Activated CD8-positive, alpha-beta memory T cell treated with anti-CD3 and anti-CD28 coated beads for 4 hours (primary cell): ENCODE measurements around the gene CAMK1D.
"Not testable (repeated sequence)": the region's sequence is repeated elsewhere in the genome, so short reads cannot be mapped to it uniquely, and the experiment has no call there.

Source experiments
- DNase-seq, 2 donors: peaks; one replicate each; pipeline ENCODE4 v3.0.0-alpha.2; 2020; ENCODE audit warnings: low read depth in 2 of 2

The CAMK1D gene

GRCh38 chr10:12513775-12514673 lies 164.7 kb downstream of the CAMK1D start:
- DNase-seq: no peak

- no peak for DNase-seq
These were observed 168.7 kb downstream of the CAMK1D start for GRCh38 chr10:12518024-12518423.

DNA sequence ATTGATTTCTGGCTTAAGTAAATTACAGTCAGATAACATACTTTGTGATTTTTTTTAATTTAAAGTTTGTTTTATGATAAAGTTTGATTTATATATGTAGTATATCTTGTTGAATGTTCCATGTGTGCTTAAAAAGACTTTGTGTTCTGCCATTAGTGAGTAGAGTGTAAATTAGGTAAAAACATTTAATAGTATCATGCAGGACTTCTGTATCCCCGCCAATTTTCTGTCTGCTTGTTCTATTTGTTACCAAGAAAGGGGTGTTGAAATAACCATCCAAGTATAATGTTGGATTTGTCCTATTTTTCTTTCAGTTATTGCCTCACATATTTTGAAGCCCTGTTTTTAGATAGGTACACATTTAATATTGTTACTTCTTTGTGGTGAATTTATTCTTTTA lies 172.1 kb downstream of the CAMK1D start:
- no peak for DNase-seq

- DNase-seq: no peak
These were observed 177.0 kb downstream of the CAMK1D start for GRCh38 chr10:12526311-12526710.

DNA sequence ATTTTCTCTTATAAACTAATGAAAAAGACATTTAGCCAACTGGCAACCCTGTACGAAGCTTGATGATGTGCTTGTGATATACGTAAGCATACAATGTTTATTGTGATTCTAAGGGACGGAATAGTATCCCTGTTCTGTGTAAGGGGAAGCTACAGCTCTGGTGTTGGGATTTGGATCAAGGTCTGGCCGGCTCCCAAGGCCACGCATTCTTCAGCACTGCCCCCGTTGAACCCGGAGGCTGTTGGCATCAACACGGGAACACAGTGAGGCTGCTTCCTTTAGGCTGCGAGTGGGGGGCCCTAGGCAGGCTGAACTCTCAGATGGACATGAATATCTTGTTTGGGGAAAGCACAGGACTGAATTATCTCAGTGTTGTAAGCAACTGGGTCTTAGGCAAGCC lies 180.6 kb downstream of the CAMK1D start:
- no peak for DNase-seq

DNA sequence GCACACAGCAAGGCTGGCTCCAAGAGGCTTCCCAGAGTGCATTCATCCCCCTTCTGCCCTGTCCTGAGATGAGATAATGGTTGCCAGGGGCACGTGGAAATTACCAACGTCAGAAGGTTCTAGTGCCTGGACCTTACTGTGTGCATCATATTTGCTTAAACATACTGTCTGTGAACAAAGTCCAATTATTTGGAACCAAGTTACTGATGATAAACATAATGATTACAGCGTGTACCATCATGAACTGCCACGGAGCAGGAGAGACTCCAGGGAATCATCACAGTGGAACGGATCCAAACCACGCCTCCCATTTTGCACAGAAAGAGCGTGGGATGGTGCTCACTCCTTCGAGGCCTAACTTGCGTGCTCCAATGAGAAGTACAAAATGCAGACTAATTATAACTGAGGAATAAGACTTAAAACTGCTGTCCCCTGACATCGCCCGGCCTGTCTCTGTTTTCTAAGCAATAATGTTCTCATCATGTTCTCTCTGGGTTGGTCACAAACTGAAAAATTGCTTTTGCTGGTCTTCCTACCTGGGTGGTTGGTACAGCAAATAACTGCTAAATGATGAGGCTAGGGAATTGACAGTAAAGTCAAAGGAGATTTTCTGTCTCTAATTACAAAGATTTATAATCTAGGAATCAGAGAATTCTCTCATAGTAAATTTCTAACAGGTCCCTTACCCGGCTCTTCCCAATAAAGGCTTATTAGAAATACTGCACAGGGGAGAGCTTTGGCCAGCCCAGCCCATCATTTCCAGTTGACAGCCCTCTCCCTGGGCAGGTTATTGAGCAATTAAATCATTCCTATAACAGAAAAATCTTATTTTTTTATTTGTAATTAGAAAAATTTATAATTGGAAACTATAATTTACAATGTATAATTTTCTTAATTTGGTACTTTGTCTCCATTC lies 182.2 kb downstream of the CAMK1D start:
- no peak for DNase-seq

DNA sequence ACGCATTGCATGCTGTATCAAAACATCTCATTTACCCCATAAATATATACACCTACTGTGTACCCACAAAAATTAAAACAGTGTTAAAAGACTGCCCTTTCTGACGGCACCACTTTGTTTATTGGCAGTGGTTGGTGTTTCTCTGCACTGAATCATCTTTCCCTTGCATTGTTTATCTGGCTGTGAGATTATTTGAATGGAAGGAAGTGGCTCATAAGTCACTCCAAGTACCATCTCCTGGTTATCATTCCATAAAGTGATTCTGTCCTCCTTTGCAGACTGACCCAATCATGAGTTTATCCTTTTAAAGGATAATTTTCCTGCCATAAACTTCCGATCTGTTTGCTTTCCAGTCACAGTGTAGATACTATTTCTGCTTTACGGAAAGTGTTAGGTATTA lies 183.8 kb downstream of the CAMK1D start:
- no peak for DNase-seq

DNA sequence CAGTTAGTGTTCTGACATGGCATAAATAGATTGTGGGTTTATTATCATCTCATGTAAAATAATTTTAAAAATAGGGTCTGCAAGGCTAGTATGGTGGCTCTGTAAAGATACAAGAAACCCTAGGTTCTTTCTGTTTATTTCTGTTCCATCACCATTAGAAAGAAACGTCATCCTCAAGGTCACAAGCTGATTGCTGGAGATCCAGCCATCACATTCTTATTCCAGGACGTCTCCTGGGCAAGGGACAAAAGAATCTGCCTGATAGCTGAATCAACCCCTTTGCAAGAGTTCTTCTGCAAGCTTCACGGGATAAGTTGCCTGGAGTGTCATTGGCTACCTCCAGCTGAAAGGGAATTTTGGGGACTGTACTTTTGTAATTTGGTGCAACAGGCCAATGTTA lies 184.4 kb downstream of the CAMK1D start:
- DNase-seq: no peak

DNA sequence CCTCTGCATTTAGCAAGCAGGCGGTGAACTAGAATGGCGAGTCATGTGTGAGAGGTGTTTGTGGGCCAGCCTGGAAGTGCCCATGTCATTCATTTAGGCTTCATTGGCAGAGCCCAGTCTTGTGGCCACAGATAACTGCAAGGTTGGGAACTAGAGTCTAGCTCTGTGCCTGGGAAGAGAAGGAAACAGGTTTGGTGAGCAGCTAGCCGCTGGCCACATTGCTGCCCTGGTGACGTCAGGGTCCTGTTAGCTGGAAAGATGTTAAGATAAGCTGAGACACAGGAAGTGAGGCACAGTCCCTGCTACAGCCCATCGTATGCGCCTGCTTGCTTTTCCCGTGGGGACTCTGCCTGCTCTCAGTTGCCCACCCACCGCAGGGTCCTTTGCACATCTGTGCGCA lies 185.5 kb downstream of the CAMK1D start:
- DNase-seq: no peak

GRCh38 chr10:12535656-12536055 lies 186.3 kb downstream of the CAMK1D start:
- DNase-seq: no peak

DNA sequence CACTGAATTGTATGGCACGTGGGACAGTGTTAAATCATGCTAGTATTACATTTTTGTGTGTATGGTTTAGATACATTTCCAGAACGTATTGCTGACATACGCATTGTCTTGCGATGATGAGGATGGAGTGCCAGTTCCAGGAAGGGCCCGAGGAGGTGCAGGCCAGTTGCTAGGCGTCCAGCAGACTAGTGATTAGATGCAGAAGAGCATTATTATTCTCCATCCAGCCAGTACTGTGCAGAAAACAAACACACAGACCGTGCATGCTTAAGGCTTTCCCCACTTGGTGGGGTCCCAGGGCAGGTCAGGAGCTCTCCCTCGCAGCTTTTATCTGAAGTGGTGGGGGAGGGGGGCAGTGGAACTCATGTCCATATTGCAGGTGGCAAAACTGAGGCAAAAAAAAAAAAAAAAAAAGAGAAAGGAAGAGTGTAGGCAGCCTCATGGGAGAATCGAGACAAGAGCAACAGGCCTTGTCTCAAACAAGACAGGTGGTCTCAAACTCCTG lies 189.2 kb downstream of the CAMK1D start:
- no peak for DNase-seq

DNA sequence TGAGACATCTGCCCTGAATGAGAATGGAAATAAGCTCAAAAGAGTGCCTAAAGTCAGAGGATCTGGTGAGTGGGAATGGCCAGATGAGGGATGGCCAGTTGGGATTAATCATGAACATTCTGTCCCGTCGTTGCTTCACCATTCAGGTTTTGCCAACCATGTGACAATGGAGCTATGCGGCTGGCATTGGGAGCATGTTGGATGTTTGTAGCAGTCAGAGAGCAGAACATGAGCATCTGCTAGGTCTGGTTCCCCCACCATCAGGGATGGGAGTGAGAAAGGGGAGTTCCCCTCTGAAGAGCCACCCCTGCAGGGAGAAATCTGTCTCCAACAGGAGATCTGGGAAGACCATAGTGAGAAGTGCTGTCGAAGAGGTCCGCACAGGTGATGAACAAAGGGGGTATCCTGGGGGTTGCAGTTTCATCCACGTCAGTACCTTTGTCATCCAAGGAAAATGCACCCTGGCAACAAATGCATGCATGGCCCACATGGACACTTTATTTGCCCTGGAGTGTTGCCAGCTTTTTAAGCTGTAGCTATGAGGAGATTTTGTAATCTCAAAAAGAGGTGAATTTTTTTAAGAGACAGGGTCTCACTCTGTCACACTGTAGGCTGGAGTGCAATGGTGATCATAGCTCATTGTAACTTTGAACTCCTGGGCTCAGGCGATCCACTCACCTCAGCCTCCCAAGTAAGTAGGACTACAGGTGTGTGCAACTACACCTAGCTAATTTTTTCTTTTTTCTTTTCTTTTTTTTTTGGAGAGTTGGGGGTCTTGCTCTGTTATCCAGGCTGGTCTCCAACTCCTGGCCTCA lies 190.2 kb downstream of the CAMK1D start:
- DNase-seq: no peak

DNA sequence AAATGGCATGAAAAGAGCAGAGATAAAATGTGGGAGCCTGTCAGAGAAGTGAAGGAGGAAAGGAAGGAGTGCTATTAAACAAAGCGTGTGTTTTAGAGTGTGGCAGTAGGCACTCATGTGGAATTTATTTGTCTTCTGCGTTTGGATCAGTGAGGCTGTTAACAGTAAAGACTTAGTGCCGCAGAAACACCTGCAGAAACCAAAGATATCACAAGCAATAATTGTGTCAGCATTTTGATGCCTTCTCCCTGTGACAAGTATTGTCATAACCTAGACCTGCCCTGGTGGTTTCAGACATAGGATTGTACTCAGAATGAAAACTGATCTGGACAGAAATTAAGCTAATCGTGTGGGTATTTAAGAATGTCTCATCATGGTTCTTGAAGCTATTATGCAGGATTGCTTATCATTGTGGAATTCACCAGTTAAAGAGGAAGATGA lies 191.0 kb downstream of the CAMK1D start:
- no peak for DNase-seq

DNA sequence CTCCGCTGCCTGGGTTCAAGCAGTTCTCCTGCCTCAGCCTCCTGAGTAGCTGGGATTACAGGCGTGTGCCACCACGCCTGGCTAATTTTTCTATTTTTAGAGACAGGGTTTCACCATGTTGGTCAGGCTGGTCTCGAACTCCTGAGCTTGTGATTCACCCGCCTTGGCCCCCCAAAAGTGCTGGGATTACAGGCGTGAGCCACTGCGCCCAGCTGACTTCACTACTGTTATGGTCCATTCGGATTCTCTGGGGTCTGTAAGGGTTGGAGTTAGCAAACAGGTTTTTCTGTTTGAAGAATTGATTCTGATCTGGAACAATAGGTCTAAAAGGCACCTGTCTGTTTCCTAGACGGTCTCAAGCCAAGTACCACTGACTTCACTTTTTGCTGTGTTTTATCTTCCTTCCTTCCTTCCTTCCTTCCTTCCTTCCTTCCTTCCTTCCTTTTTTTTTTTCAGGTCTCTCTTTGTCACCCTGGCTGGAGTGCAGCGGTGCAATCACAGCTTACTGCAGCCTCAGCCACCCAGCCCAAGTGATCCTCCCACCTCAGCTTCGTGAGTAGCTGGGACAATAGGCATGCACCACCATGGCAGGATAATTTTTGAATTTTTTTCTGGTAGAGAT lies 192.2 kb downstream of the CAMK1D start:
- no peak for DNase-seq

DNA sequence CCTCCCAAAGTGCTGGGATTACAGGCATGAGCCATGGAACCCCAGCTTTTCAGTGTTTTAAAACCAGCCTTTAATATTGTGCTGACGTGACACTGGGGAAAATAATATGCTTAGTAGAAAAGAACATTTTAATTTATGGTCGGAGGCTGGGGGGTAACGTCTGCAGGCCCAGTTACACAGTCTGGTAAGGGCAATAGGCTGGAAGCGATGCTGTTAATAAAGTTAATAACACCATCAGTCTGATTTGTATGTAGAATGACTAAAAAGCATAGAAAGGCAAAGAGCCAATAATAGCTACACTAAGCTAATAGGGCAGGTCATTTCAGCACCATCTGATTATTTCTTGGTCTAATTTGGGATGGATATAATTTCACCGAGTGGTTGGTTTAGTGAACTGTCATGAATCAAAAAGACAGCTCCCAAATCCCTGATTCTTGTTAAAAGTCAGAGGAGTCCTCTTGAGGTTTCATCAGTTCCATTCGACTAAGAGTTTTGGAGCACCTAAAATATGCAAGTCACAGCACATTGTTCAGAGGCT lies 192.9 kb downstream of the CAMK1D start:
- no peak for DNase-seq

- DNase-seq: no peak
These were observed 194.2 kb downstream of the CAMK1D start for GRCh38 chr10:12543589-12543988.

DNA sequence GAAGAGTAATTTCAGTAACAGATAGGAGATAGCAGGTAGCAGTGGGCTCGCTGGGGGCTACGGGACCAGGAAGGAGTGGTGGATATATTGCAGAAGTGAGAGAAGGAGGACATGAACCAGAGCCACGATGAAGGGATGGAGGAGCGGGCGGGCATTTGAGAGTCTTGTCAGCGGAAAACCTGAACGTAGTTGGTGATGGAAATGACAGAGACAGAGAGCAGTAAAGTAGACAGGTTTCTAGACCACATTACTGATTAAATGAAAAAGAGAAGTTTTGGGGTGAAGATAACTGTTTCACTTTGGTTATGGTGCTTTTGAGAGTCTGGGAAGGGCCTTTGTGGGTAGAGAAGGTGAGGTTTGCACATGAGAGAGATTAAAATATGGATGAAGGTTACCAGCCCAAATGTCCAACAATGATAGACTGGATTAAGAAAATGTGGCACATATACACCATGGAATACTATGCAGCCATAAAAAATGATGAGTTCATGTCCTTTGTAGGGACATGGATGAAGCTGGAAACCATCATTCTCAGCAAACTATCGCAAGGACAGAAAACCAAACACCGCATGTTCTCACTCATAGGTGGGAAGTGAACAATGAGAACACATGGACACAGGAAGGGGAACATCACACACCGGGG lies 196.9 kb downstream of the CAMK1D start:
- DNase-seq: not testable (repeated sequence)

GRCh38 chr10:12547301-12547771 lies 198.0 kb downstream of the CAMK1D start:
- no peak for DNase-seq

GRCh38 chr10:12549297-12549696 lies 199.9 kb downstream of the CAMK1D start:
- DNase-seq: no peak

DNA sequence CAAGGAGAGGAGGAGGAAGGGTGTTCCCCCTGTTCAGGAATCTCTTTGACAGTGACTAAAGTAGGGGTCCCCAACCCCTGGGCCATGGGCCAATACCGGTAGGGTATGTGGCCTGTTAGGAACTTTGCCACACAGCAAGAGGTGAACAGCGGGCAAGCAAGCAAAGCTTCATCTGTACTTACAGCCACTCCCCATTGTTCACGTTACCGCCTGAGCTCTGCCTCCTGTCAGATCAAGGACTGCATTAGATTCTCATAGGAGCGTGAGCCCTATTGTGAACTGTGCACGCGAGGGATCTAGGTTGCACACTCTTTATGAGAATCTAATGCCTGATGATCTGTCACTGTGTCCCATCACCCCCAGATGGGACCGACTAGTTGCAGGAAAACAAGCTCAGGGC lies 201.6 kb downstream of the CAMK1D start:
- no peak for DNase-seq
